H9 (cell line): ENCODE measurements around the gene NME4. TPM values are rescaled to one million over a fixed set of nuclear protein-coding genes. Genes with fewer than 3 reads are reported as not detected.

Experiments used
- DNase-seq: peaks from one replicate; pipeline ENCODE4 v3.0.0-alpha.2; 2017
- H2AFZ ChIP-seq: one replicate; pipeline ENCODE4 v1.6.1; 2013; ENCODE audit warnings: mild to moderate bottlenecking, low read length, control low read depth, moderate library complexity
- H2AK5ac ChIP-seq: 2 replicates; pipeline ENCODE4 v1.6.1; 2013; ENCODE audit warnings: low read length, control low read depth, mixed read lengths; ENCODE audit not compliant: insufficient read length
- H2BK120ac ChIP-seq: one replicate; pipeline ENCODE4 v1.6.1; 2013; ENCODE audit warnings: low read depth, mild to moderate bottlenecking, low read length, control low read depth, inconsistent platforms; ENCODE audit not compliant: poor library complexity, severe bottlenecking
- H2BK12ac ChIP-seq: 2 replicates; pipeline ENCODE4 v1.6.1; 2013; ENCODE audit warnings: low read length, control low read depth, mixed read lengths, low read depth; ENCODE audit not compliant: insufficient read length
- H2BK15ac ChIP-seq: 2 replicates; pipeline ENCODE4 v1.6.1; 2013; ENCODE audit warnings: low read depth, low read length, control low read depth
- H2BK20ac ChIP-seq: one replicate; pipeline ENCODE4 v1.6.1; 2013; ENCODE audit warnings: low read depth, mild to moderate bottlenecking, low read length, control low read depth, inconsistent platforms; ENCODE audit not compliant: poor library complexity, severe bottlenecking
- H2BK5ac ChIP-seq: 2 replicates; pipeline ENCODE4 v1.6.1; 2013; ENCODE audit warnings: low read length, control low read depth, mixed read lengths; ENCODE audit not compliant: insufficient read length
- H3K14ac ChIP-seq: 2 replicates; pipeline ENCODE4 v1.6.1; 2013; ENCODE audit warnings: low read length, control low read depth; ENCODE audit not compliant: insufficient read depth
- H3K18ac ChIP-seq: 2 replicates; pipeline ENCODE4 v1.6.1; 2013; ENCODE audit warnings: low read depth, mild to moderate bottlenecking, mixed read lengths, low read length, control low read depth; ENCODE audit not compliant: insufficient read length
- H3K23ac ChIP-seq: 2 replicates; pipeline ENCODE4 v1.6.1; 2013; ENCODE audit warnings: low read length, control low read depth, mixed read lengths, low read depth; ENCODE audit not compliant: insufficient read length
- H3K23me2 ChIP-seq: 2 replicates; pipeline ENCODE4 v1.6.1; 2013; ENCODE audit warnings: low read depth, mild to moderate bottlenecking, mixed read lengths, low read length, control low read depth; ENCODE audit not compliant: insufficient read length, poor library complexity, severe bottlenecking
- H3K27ac ChIP-seq: 2 replicates; pipeline ENCODE4 v1.5.1; 2013; ENCODE audit warnings: low read length, control low read depth, mixed read lengths, low read depth; ENCODE audit not compliant: insufficient read length
- H3K27me3 ChIP-seq: 2 replicates; pipeline ENCODE4 v1.6.1; 2013; ENCODE audit warnings: low read length, control low read depth, inconsistent platforms; ENCODE audit not compliant: insufficient read depth
- H3K4ac ChIP-seq: 2 replicates; pipeline ENCODE4 v1.6.1; 2013; ENCODE audit warnings: low read depth, mild to moderate bottlenecking, control low read depth, inconsistent platforms, low read length, moderate library complexity
- H3K4me1 ChIP-seq: 2 replicates; pipeline ENCODE4 v1.6.1; 2013; ENCODE audit warnings: low read length, control low read depth, inconsistent platforms; ENCODE audit not compliant: insufficient read depth
- H3K4me2 ChIP-seq: 2 replicates; pipeline ENCODE4 v1.6.1; 2013; ENCODE audit warnings: low read length, control low read depth, mixed read lengths; ENCODE audit not compliant: insufficient read length, insufficient read depth
- H3K56ac ChIP-seq: 2 replicates; pipeline ENCODE4 v1.6.1; 2013; ENCODE audit warnings: low read depth, mild to moderate bottlenecking, mixed read lengths, low read length, control low read depth; ENCODE audit not compliant: insufficient read length
- H3K79me1 ChIP-seq: 2 replicates; pipeline ENCODE4 v1.6.1; 2013; ENCODE audit warnings: low read depth, mild to moderate bottlenecking, moderate library complexity, low read length, control low read depth, inconsistent platforms; ENCODE audit not compliant: insufficient read depth, poor library complexity, severe bottlenecking
- H3K79me2 ChIP-seq: 2 replicates; pipeline ENCODE4 v1.6.1; 2013; ENCODE audit warnings: low read length, control low read depth, inconsistent platforms; ENCODE audit not compliant: insufficient read depth
- H3K9ac ChIP-seq: 2 replicates; pipeline ENCODE4 v1.6.1; 2013; ENCODE audit warnings: low read length, control low read depth, mixed read lengths; ENCODE audit not compliant: insufficient read length; ENCODE audit errors: extremely low read depth
- H3K9me3 ChIP-seq: one replicate; pipeline ENCODE4 v1.6.1; 2013; ENCODE audit warnings: low read depth, low read length, inconsistent platforms; ENCODE audit not compliant: control insufficient read depth
- H3T11ph ChIP-seq: one replicate; pipeline ENCODE4 v1.6.1; 2013; ENCODE audit warnings: mild to moderate bottlenecking, low read length, control low read depth, inconsistent platforms
- H4K20me1 ChIP-seq: one replicate; pipeline ENCODE4 v1.6.1; 2013; ENCODE audit not compliant: control insufficient read depth, insufficient read length, insufficient read depth
- H4K5ac ChIP-seq: 2 replicates; pipeline ENCODE4 v1.6.1; 2013; ENCODE audit warnings: low read depth, mild to moderate bottlenecking, mixed read lengths, low read length, control low read depth; ENCODE audit not compliant: insufficient read length
- H4K8ac ChIP-seq: replicated peaks from 2 replicates; pipeline ENCODE4 v1.6.1; 2013; ENCODE audit warnings: low read length, control low read depth, mixed read lengths, low read depth; ENCODE audit not compliant: insufficient read length
- H4K91ac ChIP-seq: 2 replicates; pipeline ENCODE4 v1.6.1; 2013; ENCODE audit warnings: low read depth, mild to moderate bottlenecking, moderate library complexity, mixed read lengths, low read length, control low read depth; ENCODE audit not compliant: insufficient read length
- H3K27ac Mint-ChIP-seq, 3 experiments: 2 replicates in 2 of 3; 3 replicates in 1 of 3; pipeline ENCODE4 v1.8.0; 2020 to 2021; ENCODE audit warnings: mixed read lengths in 3 of 3, mild to moderate bottlenecking in 1 of 3, moderate library complexity in 1 of 3
- H3K27me3 Mint-ChIP-seq: 2 replicates; pipeline ENCODE4 v1.8.0; 2021; ENCODE audit warnings: low read depth, mild to moderate bottlenecking, moderate library complexity, mixed read lengths
- H3K36me3 Mint-ChIP-seq, 3 experiments: 2 replicates in 2 of 3; 3 replicates in 1 of 3; pipeline ENCODE4 v1.8.0; 2020 to 2021; ENCODE audit warnings: low read depth in 3 of 3, mixed read lengths in 3 of 3; ENCODE audit not compliant: insufficient read depth in 1 of 3
- H3K4me1 Mint-ChIP-seq, 2 experiments: 2 replicates each; pipeline ENCODE4 v1.8.0; 2020; ENCODE audit warnings: mixed read lengths in 2 of 2
- H3K4me3 Mint-ChIP-seq, 2 experiments: 2 replicates in 1 of 2; 3 replicates in 1 of 2; pipeline ENCODE4 v1.8.0; 2020 to 2021; ENCODE audit warnings: mild to moderate bottlenecking in 2 of 2, mixed read lengths in 2 of 2, moderate library complexity in 1 of 2
- H3K9me3 Mint-ChIP-seq, 2 experiments: 2 replicates in 1 of 2; 3 replicates in 1 of 2; pipeline ENCODE4 v1.8.0; 2020; ENCODE audit warnings: mild to moderate bottlenecking in 2 of 2, mixed read lengths in 2 of 2, moderate library complexity in 1 of 2
- CTCF ChIP-seq: fragments of 200-600 bp; sonication (generic); conservative IDR thresholded peaks from 3 replicates; pipeline ENCODE4 v1.8.0; 2021; ENCODE audit warnings: antibody characterized with exemption, mild to moderate bottlenecking
- WGBS: extraction: QIAGEN DNeasy Blood & Tissue Kit; methylation state at CpG from one replicate; pipeline ENCODE4 v1.1.7; 2013; ENCODE audit warnings: missing lambda C conversion rate, low lambda C conversion rate, mixed read lengths; ENCODE audit not compliant: insufficient read length; ENCODE audit errors: extremely low coverage; 5-methylcytosine and 5-hydroxymethylcytosine counted together
- total RNA-seq: library from RNA; stranded (reverse); gene quantifications from 2 replicates; pipeline ENCODE4 v1.2.1, GENCODE V29; 2021

Gene NME4
- total RNA-seq, 1 experiment from 2014 or later: 320 TPM

- H2AK5ac ChIP-seq: no peak overlapping the region
- H4K5ac ChIP-seq: no peak overlapping the region
- no peak overlapping the region for H3K56ac ChIP-seq
- H3T11ph ChIP-seq: no peak overlapping the region
- no peak overlapping the region for H2BK120ac ChIP-seq
- H3K27ac ChIP-seq: no peak overlapping the region
- no peak overlapping the region for H3K4ac ChIP-seq
- TF ChIP-seq CTCF: no peak
- H2BK20ac ChIP-seq: no peak overlapping the region
- Mint-ChIP-seq H3K27ac (peak overlapping the region; percentile 67 to 91 (median 75); a peak in 5 of 7 replicates), H3K36me3 (peaks cover 4 to 11% (median 11%) of the 10 kb centered on the region in 3 experiments; a peak in 5 of 7 replicates), H3K27me3 (no peaks in the 10 kb centered on the region), H3K4me1 (peaks cover 10 to 20% of the 10 kb centered on the region in 2 experiments; a peak in 3 of 4 replicates), H3K4me3 (no peak overlapping the region), H3K9me3 (no peaks in the 10 kb centered on the region)
- H2BK15ac ChIP-seq: no peak overlapping the region
- H4K91ac ChIP-seq: no peak overlapping the region
- H4K8ac ChIP-seq: no peak overlapping the region
- no peaks in the 10 kb centered on the region for H3K79me1 ChIP-seq
- H2BK5ac ChIP-seq: no peak overlapping the region
- no peak overlapping the region for H3K4me2 ChIP-seq
- H3K9me3 ChIP-seq: no peaks in the 10 kb centered on the region
- H2BK12ac ChIP-seq: no peak overlapping the region
- H3K79me2 ChIP-seq: no peaks in the 10 kb centered on the region
- H2AFZ ChIP-seq: no peak overlapping the region
- no peak overlapping the region for H3K18ac ChIP-seq
- WGBS: no CpG with 5 or more reads among the region's 6 CpGs
- no peak overlapping the region for H3K14ac ChIP-seq
- H3K23ac ChIP-seq: no peak overlapping the region
- no peak overlapping the region for H3K9ac ChIP-seq
- no peaks in the 10 kb centered on the region for H4K20me1 ChIP-seq
- H3K27me3 ChIP-seq: no peaks in the 10 kb centered on the region
- DNase-seq: no peak
- H3K4me1 ChIP-seq: no peaks in the 10 kb centered on the region
- H3K23me2 ChIP-seq: no peaks in the 10 kb centered on the region
Measured at GRCh38 chr16:441447-441846, 44.4 kb downstream of the NME4 start.
